ENCODE data around the gene GPR155.

- TF ChIP-seq CTCF (IDR thresholded peaks at IDR 0.05; ENCODE audit: insufficient read depth, low read depth, low read length) (no peak), EZH2 (IDR thresholded peaks at IDR 0.05; ENCODE audit: insufficient read depth, low read length) (no peak)
These were observed 58.6 kb downstream of the GPR155 start for GRCh38 chr2:174428214-174428613.

Measured in astrocyte (in vitro differentiated cells and primary cell).